GM12878 (cell line): ENCODE results near the gene TMEM86A. TPM values are rescaled to one million over a fixed set of nuclear protein-coding genes. Genes with fewer than 3 reads are reported as not detected.
"Not testable (repeated sequence)": the region's sequence is repeated elsewhere in the genome, so short reads cannot be mapped to it uniquely, and the experiment has no call there.

ENCODE experiments used
- ATAC-seq: fragments of 200-7000 bp; cut with Tn5 transposase; 3 replicates; pipeline ENCODE4 v1.9.1; 2020; ENCODE audit warnings: mild to moderate bottlenecking, moderate library complexity
- BruUV-seq: library from RNA; stranded (reverse); fragments of 400-500 nt; replicated peaks from 2 replicates; lab custom pipeline; 2021; lab: Mats Ljungman, UMichigan
- CTCF ChIA-PET: fragments of 300-600 bp; sonication (Branson Sonifier 250); formaldehyde crosslinking; extraction: SDS; loops from one replicate; lab custom pipeline; 2021; ENCODE audit warnings: inconsistent platforms; lab: Yijun Ruan, JAX
- POLR2A ChIA-PET: fragments of 350-600 bp; formaldehyde crosslinking; extraction: SDS; loops from one replicate; lab custom pipeline; 2021; ENCODE audit warnings: inconsistent platforms; lab: Charles Lee
- RAD21 ChIA-PET: fragments of 300-600 bp; sonication (Branson Sonifier 250); formaldehyde crosslinking; loops from one replicate; lab custom pipeline; 2023; ENCODE audit warnings: antibody characterized with exemption; ENCODE audit not compliant: unreplicated experiment; lab: Charles Lee
- SMC1A ChIA-PET: fragments of 300-600 bp; sonication (Branson Sonifier 250); formaldehyde crosslinking; loops from one replicate; lab custom pipeline; 2023; ENCODE audit not compliant: unreplicated experiment, uncharacterized antibody; lab: Charles Lee
- DNase-seq: peaks from one replicate; pipeline ENCODE4 v3.0.0-alpha.2; 2011; ENCODE audit warnings: low read depth, low spot score
- FAIRE-seq: peaks from 3 replicates; lab custom pipeline; 2011; peaks lifted over from hg19 to GRCh38; lab: Jason Lieb, UNC
- H2AFZ ChIP-seq: 2 replicates; pipeline ENCODE4 v1.6.0; 2011; ENCODE audit warnings: low read depth, low read length, control low read depth; ENCODE audit not compliant: control insufficient read depth
- H3K27ac ChIP-seq: 2 replicates; pipeline ENCODE4 v1.5.1; 2011; ENCODE audit warnings: control low read depth; ENCODE audit not compliant: control insufficient read depth, insufficient read depth
- H3K27me3 ChIP-seq, 2 experiments: replicated peaks in 1 of 2; 2 replicates each; pipeline versions ENCODE4 v1.6.0 to v1.6.1; 2011; ENCODE audit warnings: low read length in 1 of 2; ENCODE audit not compliant: control insufficient read depth in 2 of 2, insufficient read depth in 2 of 2
- H3K36me3 ChIP-seq, 2 experiments: 2 replicates each; pipeline ENCODE4 v1.5.1; 2011; ENCODE audit warnings: low read length in 1 of 2; ENCODE audit not compliant: control insufficient read depth in 2 of 2, insufficient read depth in 2 of 2
- H3K4me1 ChIP-seq: 2 replicates; pipeline ENCODE4 v1.6.1; 2011; ENCODE audit warnings: mild to moderate bottlenecking, low read length, moderate library complexity, mixed read lengths; ENCODE audit not compliant: control insufficient read depth, insufficient read depth
- H3K4me2 ChIP-seq: 2 replicates; pipeline ENCODE4 v1.6.0; 2011; ENCODE audit warnings: control low read depth; ENCODE audit not compliant: control insufficient read depth, insufficient read depth
- H3K4me3 ChIP-seq: fragments of 200-600 bp; sonication (generic); 2 replicates; pipeline ENCODE4 v1.5.1; 2016
- H3K79me2 ChIP-seq: 2 replicates; pipeline ENCODE4 v1.6.0; 2011; ENCODE audit warnings: low read length; ENCODE audit not compliant: control insufficient read depth, insufficient read depth
- H3K9ac ChIP-seq: 2 replicates; pipeline ENCODE4 v1.8.0; 2011; ENCODE audit warnings: low read length, control low read depth, mixed read lengths; ENCODE audit not compliant: control insufficient read depth, insufficient read depth
- H3K9me3 ChIP-seq: replicated peaks from 3 replicates; pipeline ENCODE4 v1.5.1; 2011; ENCODE audit warnings: mild to moderate bottlenecking, low read length; ENCODE audit not compliant: control insufficient read depth, insufficient read depth
- H4K20me1 ChIP-seq: 2 replicates; pipeline ENCODE4 v1.6.0; 2011; ENCODE audit not compliant: control insufficient read depth, insufficient read depth
- ELK1 ChIP-seq: IDR thresholded peaks from 2 replicates; pipeline ENCODE4 v1.6.1; 2012; ENCODE audit warnings: low read depth, low read length, improper control_type of control experiment
- EP300 ChIP-seq, 2 experiments: fragments of 150-350 bp in 1 of 2; IDR thresholded peaks; 2 replicates each; pipeline ENCODE4 v1.6.1; 2011 to 2012; ENCODE audit warnings: low read depth in 2 of 2, low read length in 2 of 2, borderline replicate concordance in 1 of 2, improper control_type of control experiment in 1 of 2, inconsistent platforms in 1 of 2; ENCODE audit not compliant: control insufficient read depth in 1 of 2
- MAX ChIP-seq: IDR thresholded peaks from 2 replicates; pipeline ENCODE4 v1.6.1; 2012; ENCODE audit warnings: low read depth, low read length, improper control_type of control experiment
- MTA2 ChIP-seq: fragments of 450-650 bp; IDR thresholded peaks from 2 replicates; pipeline ENCODE4 v1.6.1; 2016; ENCODE audit warnings: low read depth, mild to moderate bottlenecking, moderate library complexity
- MXI1 ChIP-seq: fragments of 150-350 bp; IDR thresholded peaks from 2 replicates; pipeline ENCODE4 v1.6.1; 2011; ENCODE audit warnings: low read depth, mild to moderate bottlenecking, inconsistent platforms, low read length, improper control_type of control experiment
- MYB ChIP-seq: fragments of 150-350 bp; IDR thresholded peaks from 2 replicates; pipeline ENCODE4 v1.6.1; 2014; ENCODE audit warnings: mild to moderate bottlenecking, low read depth, low read length, borderline replicate concordance
- NR2F1 ChIP-seq: fragments of 450-650 bp; conservative IDR thresholded peaks from 2 replicates; pipeline ENCODE4 v1.6.1; 2017; ENCODE audit warnings: mild to moderate bottlenecking
- PBX3 ChIP-seq: IDR thresholded peaks from 2 replicates; pipeline ENCODE4 v1.6.1; 2011; ENCODE audit warnings: mild to moderate bottlenecking, low read depth, low read length, moderate library complexity; ENCODE audit not compliant: insufficient replicate concordance
- POLR2AphosphoS2 ChIP-seq: IDR thresholded peaks from 2 replicates; pipeline ENCODE4 v1.6.1; 2011; ENCODE audit warnings: low read depth, mild to moderate bottlenecking, low read length, improper control_type of control experiment, moderate library complexity
- RBBP5 ChIP-seq: fragments of 200-600 bp; sonication (generic); conservative IDR thresholded peaks from 2 replicates; pipeline ENCODE4 v1.6.1; 2016
- SMC3 ChIP-seq: IDR thresholded peaks from 2 replicates; pipeline ENCODE4 v1.6.1; 2011; ENCODE audit warnings: low read length, improper control_type of control experiment, borderline replicate concordance
- SPI1 ChIP-seq: IDR thresholded peaks from 2 replicates; pipeline ENCODE4 v1.6.1; 2011; ENCODE audit warnings: low read depth, mild to moderate bottlenecking, low read length, moderate library complexity, borderline replicate concordance; ENCODE audit not compliant: insufficient read depth
- ZNF217 ChIP-seq: fragments of 450-650 bp; IDR thresholded peaks from 2 replicates; pipeline ENCODE4 v1.6.1; 2017; ENCODE audit warnings: antibody characterized with exemption, mild to moderate bottlenecking
- ZSCAN29 ChIP-seq: fragments of 450-650 bp; IDR thresholded peaks from 2 replicates; pipeline ENCODE4 v1.6.1; 2017; ENCODE audit warnings: mild to moderate bottlenecking, moderate library complexity
- WGBS: methylation state at CpG from one replicate; pipeline ENCODE4 v1.1.6; 2016; ENCODE audit warnings: low lambda C conversion rate; ENCODE audit not compliant: insufficient replicate concordance, insufficient coverage; ENCODE audit errors: missing lambda C conversion rate; 5-methylcytosine and 5-hydroxymethylcytosine counted together
- in situ Hi-C: fragments of 300-500 bp; cut with MboI; formaldehyde crosslinking; loops from 9 replicates; pipeline ENCODE4 v1.14.3; 2018; ENCODE audit warnings: mixed read lengths
- intact Hi-C: fragments of 100-400 bp; cut with micrococcal nuclease; formaldehyde crosslinking; loops from one replicate; pipeline ENCODE4 v1.14.2; 2022; ENCODE audit not compliant: unreplicated experiment
- polyA plus RNA-seq, 11 experiments: library from polyadenylated mRNA; depleted of rRNA in 4 of 11; unstranded in 6 of 11; stranded (reverse) in 5 of 11; fragments of >200 nt; fragmentation: Nextera tagmentation in 4 of 11; fragmentation: Illumina TruSeq in 1 of 11; extraction: Ambion mirVana in 4 of 11; extraction: Trizol in 1 of 11; gene quantifications; 1 replicate in 1 of 11; 2 replicates in 10 of 11; pipeline versions ENCODE4 v1.2.1 to v1.2.3, GENCODE V29; 2011 to 2016; ENCODE audit warnings: inconsistent platforms in 2 of 11, missing spikeins in 2 of 11, low read depth in 1 of 11
- total RNA-seq, 4 experiments: library from RNA; depleted of rRNA in 3 of 4; stranded (reverse); fragments of >200 nt in 3 of 4; fragmentation: Illumina TruSeq in 1 of 4; extraction: Trizol in 1 of 4; gene quantifications; 2 replicates each; pipeline versions ENCODE4 v1.2.1 to v1.2.3, GENCODE V29; 2013 to 2021

TMEM86A gene
- total and polyA plus RNA-seq, 10 of the 15 experiments (the other 5 are each of a cell fraction or from before 2014, with no cell fraction given), result 0.01 to 0.11 (median 0.06) TPM; not detected in 7

- Histone ChIP-seq H3K36me3 (no peaks in the 10 kb centered on the region), H3K9me3 (no peaks in the 10 kb centered on the region; the same call in 2 of the 3 replicates), H4K20me1 (no peaks in the 10 kb centered on the region), H3K4me3 (no peak overlapping the region), H3K27ac (no peak overlapping the region), H2AFZ (no peak overlapping the region), H3K4me1 (no peaks in the 10 kb centered on the region), H3K79me2 (no peaks in the 10 kb centered on the region), H3K4me2 (no peak overlapping the region), H3K27me3 (no peaks in the 10 kb centered on the region), H3K9ac (no peak overlapping the region)
- DNase-seq (no peak), FAIRE-seq (no peak), ATAC-seq (no peak)
- in situ Hi-C loops (no loop called here), intact Hi-C loops (loop anchor here (10.0 kb wide), 1 partner anchor 413 kb away; the partner anchor contains the start of gene SAA2)
- no TSS peak for BruUV-seq
- TF ChIP-seq ZSCAN29 (no peak), ELK1 (no peak), SPI1 (no peak), ZNF217 (no peak), PBX3 (no peak), MAX (no peak), EP300 (IDR thresholded peaks at IDR 0.05; ENCODE audit: borderline replicate concordance in 1 of 2, control insufficient read depth in 1 of 2, low read depth in 2 of 2, low read length in 2 of 2) (no peak), NR2F1 (no peak), MTA2 (no peak), SMC3 (no peak), MYB (no peak), MXI1 (no peak), POLR2AphosphoS2 (no peak), RBBP5 (no peak)
- ChIA-PET POLR2A (no interaction called here), RAD21 (no interaction called here), SMC1A (no interaction called here), CTCF (interaction anchor here (1.0 kb wide), 1 partner anchor 414 kb away, joined by 3 read pairs; no protein-coding TSS in a partner anchor)
- 16% methylated on average over 5 of the region's 5 CpGs for whole genome bisulfite sequencing
Observed at GRCh38 chr11:18657673-18658072, 40.9 kb upstream of the TMEM86A start.

GRCh38 chr11:18665353-18665872 lies 33.2 kb upstream of the TMEM86A start:
- ATAC-seq, CTCF ChIA-PET: not testable (repeated sequence)

More at GRCh38 chr11:18665353-18665872, 33.2 kb upstream of the TMEM86A start:
- H3K4me1 ChIP-seq, H3K4me2 ChIP-seq, POLR2A ChIA-PET, H3K4me3 ChIP-seq, H2AFZ ChIP-seq, H3K36me3 ChIP-seq, intact Hi-C loops, H3K27ac ChIP-seq, H3K9ac ChIP-seq, in situ Hi-C loops, BruUV-seq, DNase-seq, H3K9me3 ChIP-seq, RAD21 ChIA-PET, H3K27me3 ChIP-seq, H4K20me1 ChIP-seq, FAIRE-seq, H3K79me2 ChIP-seq: not testable (repeated sequence)
- 87% methylated on average over 10 of the region's 10 CpGs for WGBS
- SMC1A ChIA-PET, result interaction anchor here (0.6 kb wide), 3 partner anchors 35 to 500 kb away, joined by 3 to 4 read pairs (median 3); no protein-coding TSS in a partner anchor
